OCI-LY3 (cell line): ENCODE results near the gene ZNF385C.
"Not testable (repeated sequence)": the region's sequence is repeated elsewhere in the genome, so short reads cannot be mapped to it uniquely, and the experiment has no call there.

Source experiments
- H2AFZ ChIP-seq: fragments of 200-600, 300-600 bp; shearing (Covaris generic); 2 replicates; pipeline ENCODE4 v1.6.0; 2014; ENCODE audit warnings: antibody characterized with exemption, low read depth, low read length
- H3K27ac ChIP-seq: fragments of 200-600, 300-600 bp; sonication (generic); 2 replicates; pipeline ENCODE4 v1.5.1; 2014; ENCODE audit warnings: mild to moderate bottlenecking, low read length, moderate library complexity, mixed read lengths
- H3K27me3 ChIP-seq: fragments of 200-600, 300-600 bp; sonication (generic); 2 replicates; pipeline ENCODE4 v1.6.1; 2014; ENCODE audit warnings: low read depth, low read length, mixed read lengths
- H3K36me3 ChIP-seq: fragments of 200-600, 300-600 bp; sonication (generic); replicated peaks from 2 replicates; pipeline ENCODE3; 2014; ENCODE audit warnings: low read depth, low read length, mixed read lengths
- H3K4me1 ChIP-seq: fragments of 300-600, 200-600 bp; sonication (generic); 2 replicates; pipeline ENCODE4 v1.6.1; 2014; ENCODE audit warnings: low read length, mixed read lengths
- H3K4me2 ChIP-seq: fragments of 200-600, 300-600 bp; sonication (generic); 2 replicates; pipeline ENCODE4 v1.6.1; 2014; ENCODE audit warnings: low read length, mixed read lengths
- H3K4me3 ChIP-seq: fragments of 300-600, 200-600 bp; sonication (generic); 2 replicates; pipeline ENCODE4 v1.5.1; 2014; ENCODE audit warnings: antibody characterized with exemption, mild to moderate bottlenecking, low read length, moderate library complexity
- H3K79me2 ChIP-seq: fragments of 300-600, 200-600 bp; shearing (Covaris generic); 2 replicates; pipeline ENCODE4 v1.6.1; 2014; ENCODE audit warnings: mild to moderate bottlenecking, low read length, mixed read lengths
- H3K9ac ChIP-seq: fragments of 300-600, 200-600 bp; shearing (Covaris generic); 2 replicates; pipeline ENCODE4 v1.6.0; 2014; ENCODE audit warnings: mild to moderate bottlenecking, low read length, moderate library complexity
- H3K9me3 ChIP-seq: fragments of 200-600, 300-600 bp; shearing (Covaris generic); 2 replicates; pipeline ENCODE4 v1.6.1; 2014; ENCODE audit warnings: low read length, mixed read lengths; ENCODE audit not compliant: insufficient read depth
- H4K20me1 ChIP-seq: fragments of 200-600, 300-600 bp; sonication (generic); 2 replicates; pipeline ENCODE4 v1.6.1; 2016; ENCODE audit warnings: low read length, mixed read lengths; ENCODE audit not compliant: insufficient read depth
- CTCF ChIP-seq: fragments of 200-600, 300-600 bp; sonication (generic); IDR thresholded peaks from 2 replicates; pipeline ENCODE4 v1.5.1; 2014; ENCODE audit warnings: antibody characterized with exemption, low read length, low read depth
- EZH2phosphoT487 ChIP-seq: fragments of 200-600 bp; shearing (Covaris generic); IDR thresholded peaks from 2 replicates; pipeline ENCODE4 v1.6.1; 2018; ENCODE audit warnings: antibody characterized with exemption, mixed run types, low read depth

ZNF385C gene

GRCh38 chr17:42141382-42141781 lies 43.1 kb upstream of the ZNF385C start:
- H3K36me3 ChIP-seq = peaks cover 24% of the 10 kb centered on the region
- peaks cover 67% of the 10 kb centered on the region for H3K79me2 ChIP-seq
- H3K27me3 ChIP-seq = no peaks in the 10 kb centered on the region
- H3K9ac ChIP-seq = no peak overlapping the region
- H3K4me3 ChIP-seq = no peak overlapping the region
- H3K9me3 ChIP-seq = no peaks in the 10 kb centered on the region
- H3K27ac ChIP-seq = no peak overlapping the region
- peaks cover 21% of the 10 kb centered on the region for H4K20me1 ChIP-seq
- no peak overlapping the region for H2AFZ ChIP-seq
- peaks cover 23% of the 10 kb centered on the region for H3K4me1 ChIP-seq
- TF ChIP-seq EZH2phosphoT487 = no peak
- no peak for TF ChIP-seq CTCF
- no peak overlapping the region for H3K4me2 ChIP-seq

GRCh38 chr17:42140690-42141089 lies 42.4 kb upstream of the ZNF385C start:
- H3K9me3 ChIP-seq, H3K4me3 ChIP-seq, H2AFZ ChIP-seq, H3K4me2 ChIP-seq, H3K27me3 ChIP-seq, H3K27ac ChIP-seq, H3K9ac ChIP-seq: not testable (repeated sequence)
- H3K4me1 ChIP-seq = peaks cover 30% of the 10 kb centered on the region
- peaks cover 74% of the 10 kb centered on the region for H3K79me2 ChIP-seq
- peaks cover 31% of the 10 kb centered on the region for H3K36me3 ChIP-seq
- H4K20me1 ChIP-seq = peaks cover 26% of the 10 kb centered on the region

GRCh38 chr17:42138749-42139492 lies 40.6 kb upstream of the ZNF385C start:
- peaks cover 89% of the 10 kb centered on the region for H3K79me2 ChIP-seq

GRCh38 chr17:42136654-42137051 lies 38.4 kb upstream of the ZNF385C start:
- peaks cover 29% of the 10 kb centered on the region for H3K36me3 ChIP-seq
- no peaks in the 10 kb centered on the region for H3K27me3 ChIP-seq
- peak overlapping the region; percentile 67 for H3K27ac ChIP-seq

More at GRCh38 chr17:42138749-42139492, 40.6 kb upstream of the ZNF385C start:
- TF ChIP-seq CTCF = no peak
- TF ChIP-seq EZH2phosphoT487 = no peak
- Histone ChIP-seq H2AFZ (no peak overlapping the region), H3K4me2 (no peak overlapping the region), H3K9ac (no peak overlapping the region), H3K27me3 (no peaks in the 10 kb centered on the region), H3K9me3 (no peaks in the 10 kb centered on the region), H3K36me3 (peaks cover 34% of the 10 kb centered on the region), H3K27ac (no peak overlapping the region), H3K4me1 (peaks cover 48% of the 10 kb centered on the region), H4K20me1 (peaks cover 28% of the 10 kb centered on the region), H3K4me3 (no peak overlapping the region)

More at GRCh38 chr17:42136654-42137051, 38.4 kb upstream of the ZNF385C start:
- no peak overlapping the region for H2AFZ ChIP-seq
- peaks cover 71% of the 10 kb centered on the region for H3K4me1 ChIP-seq
- H3K9ac ChIP-seq = peak overlapping the region; percentile 12; the same call in 1 of the 2 replicates
- peak overlapping the region; percentile 14; the same call in 1 of the 2 replicates for H3K4me3 ChIP-seq
- H3K9me3 ChIP-seq = peaks cover 5% of the 10 kb centered on the region; the same call in 1 of the 2 replicates
- peaks cover 29% of the 10 kb centered on the region for H4K20me1 ChIP-seq
- TF ChIP-seq EZH2phosphoT487 (no peak), CTCF (no peak)
- H3K4me2 ChIP-seq = peak overlapping the region; percentile 49
- peaks cover 88% of the 10 kb centered on the region for H3K79me2 ChIP-seq
